Hepatocyte (in vitro differentiated cells): Measurements from ENCODE around the gene CCDC9. TPM values are rescaled to one million over a fixed set of nuclear protein-coding genes. Genes with fewer than 3 reads are reported as not detected.

ENCODE experiments used
- DNase-seq: peaks from one replicate; pipeline ENCODE4 v3.0.0-alpha.2; 2016; ENCODE audit warnings: low spot score
- H2AFZ ChIP-seq: fragments of 200-600 bp; sonication (generic); 2 replicates; pipeline ENCODE4 v1.6.0; 2016; ENCODE audit warnings: antibody characterized with exemption, mild to moderate bottlenecking
- H3K27ac ChIP-seq: fragments of 200-600 bp; sonication (generic); 2 replicates; pipeline ENCODE4 v1.5.1; 2016; ENCODE audit warnings: mild to moderate bottlenecking
- H3K27me3 ChIP-seq: fragments of 200-600 bp; sonication (generic); 2 replicates; pipeline ENCODE4 v1.6.1; 2016
- H3K36me3 ChIP-seq: fragments of 200-600 bp; sonication (generic); replicated peaks from 2 replicates; pipeline ENCODE4 v1.5.1; 2016; ENCODE audit warnings: low read depth; ENCODE audit not compliant: insufficient read depth
- H3K4me1 ChIP-seq: fragments of 200-600 bp; sonication (generic); 2 replicates; pipeline ENCODE4 v1.5.1; 2016; ENCODE audit warnings: mild to moderate bottlenecking, moderate library complexity; ENCODE audit not compliant: insufficient read depth
- H3K4me2 ChIP-seq: fragments of 200-600 bp; sonication (generic); 2 replicates; pipeline ENCODE4 v1.6.0; 2016
- H3K4me3 ChIP-seq: fragments of 200-600 bp; sonication (generic); 2 replicates; pipeline ENCODE4 v1.5.1; 2016; ENCODE audit warnings: mild to moderate bottlenecking
- H3K79me2 ChIP-seq: fragments of 200-600 bp; sonication (generic); 2 replicates; pipeline ENCODE4 v1.6.0; 2017; ENCODE audit warnings: mild to moderate bottlenecking
- H3K9me2 ChIP-seq: fragments of 200-600 bp; sonication (generic); replicated peaks from 2 replicates; pipeline ENCODE4 v1.6.0; 2017; ENCODE audit warnings: mild to moderate bottlenecking; ENCODE audit not compliant: insufficient read depth
- H3K9me3 ChIP-seq: fragments of 200-600 bp; sonication (generic); 2 replicates; pipeline ENCODE4 v1.5.1; 2016; ENCODE audit warnings: low read depth, mild to moderate bottlenecking
- H4K20me1 ChIP-seq: fragments of 200-600 bp; sonication (generic); 2 replicates; pipeline ENCODE4 v1.6.0; 2016; ENCODE audit warnings: mild to moderate bottlenecking; ENCODE audit not compliant: insufficient read depth, poor library complexity, severe bottlenecking
- CTCF ChIP-seq: fragments of 200-600 bp; sonication (generic); IDR thresholded peaks from 2 replicates; pipeline ENCODE4 v1.5.1; 2016; ENCODE audit warnings: antibody characterized with exemption, mild to moderate bottlenecking; ENCODE audit not compliant: poor library complexity
- EZH2 ChIP-seq: fragments of 200-600 bp; sonication (generic); IDR thresholded peaks from 2 replicates; pipeline ENCODE4 v1.6.1; 2016; ENCODE audit warnings: antibody characterized with exemption, mild to moderate bottlenecking, borderline replicate concordance
- EZH2phosphoT487 ChIP-seq: fragments of 200-600 bp; sonication (generic); IDR thresholded peaks from one replicate; pipeline ENCODE4 v1.6.1; 2018; ENCODE audit warnings: antibody characterized with exemption, mild to moderate bottlenecking, low read depth, moderate library complexity; ENCODE audit not compliant: unreplicated experiment, severe bottlenecking
- WGBS: methylation state at CpG from one replicate; pipeline ENCODE4 v1.1.6; 2016; ENCODE audit warnings: low lambda C conversion rate; ENCODE audit errors: missing lambda C conversion rate; 5-methylcytosine and 5-hydroxymethylcytosine counted together
- polyA plus RNA-seq: library from polyadenylated mRNA; unstranded; fragments of >200 nt; fragmentation: Nextera tagmentation; extraction: Ambion mirVana; gene quantifications from 2 replicates; pipeline ENCODE4 v1.2.1, GENCODE V29; 2016
- total RNA-seq: library from RNA; depleted of rRNA; stranded (reverse); fragments of >200 nt; gene quantifications from 2 replicates; pipeline ENCODE4 v1.2.3, GENCODE V29; 2014

CCDC9 gene
- total RNA-seq (5.2 and 7.9 TPM in 2 replicates), polyA plus RNA-seq (13.0 and 19.6 TPM in 2 replicates)

GRCh38 chr19:47255879-47256692 is at the start of gene CCDC9:
TSS of gene CCDC9 (plus strand) at chr19:47256525. CDS start at chr19:47258401, 1,876 bp downstream.
- Histone ChIP-seq H3K9me3 (no peaks in the 10 kb centered on the region), H3K36me3 (no peaks in the 10 kb centered on the region), H3K4me1 (peaks cover 19% of the 10 kb centered on the region), H3K27ac (peak within 1 kb of the TSS; percentile 96), H3K4me2 (peak within 1 kb of the TSS; percentile 86), H3K9me2 (no peaks in the 10 kb centered on the region), H3K27me3 (no peaks in the 10 kb centered on the region), H2AFZ (peak within 1 kb of the TSS; percentile 76), H4K20me1 (no peaks in the 10 kb centered on the region), H3K4me3 (peak within 1 kb of the TSS; percentile 54), H3K79me2 (peaks cover 21% of the 10 kb centered on the region)
- DNase-seq: peak; percentile 98
- WGBS: 28% methylated on average over 52 of the region's 60 CpGs
- no peak for TF ChIP-seq CTCF
- TF ChIP-seq EZH2phosphoT487: no peak
- no peak for TF ChIP-seq EZH2

GRCh38 chr19:47209319-47210179 is 46.8 kb upstream of the CCDC9 start:
- Histone ChIP-seq H2AFZ (no peak overlapping the region), H4K20me1 (no peaks in the 10 kb centered on the region), H3K27me3 (no peaks in the 10 kb centered on the region), H3K4me1 (peaks cover 3% of the 10 kb centered on the region), H3K4me2 (no peak overlapping the region), H3K9me3 (no peaks in the 10 kb centered on the region), H3K27ac (peak overlapping the region; percentile 55), H3K36me3 (no peaks in the 10 kb centered on the region), H3K79me2 (no peaks in the 10 kb centered on the region), H3K9me2 (no peaks in the 10 kb centered on the region), H3K4me3 (no peak overlapping the region)
- DNase-seq: no peak
- no peak for TF ChIP-seq EZH2
- TF ChIP-seq EZH2phosphoT487: no peak
- TF ChIP-seq CTCF: no peak
- WGBS: 82% methylated on average over 13 of the region's 13 CpGs

- Histone ChIP-seq H3K79me2 (no peaks in the 10 kb centered on the region), H3K27me3 (no peaks in the 10 kb centered on the region), H3K9me2 (no peaks in the 10 kb centered on the region), H3K9me3 (no peaks in the 10 kb centered on the region), H3K4me2 (no peak overlapping the region), H3K4me1 (peaks cover 3% of the 10 kb centered on the region), H3K36me3 (no peaks in the 10 kb centered on the region), H4K20me1 (no peaks in the 10 kb centered on the region), H2AFZ (no peak overlapping the region), H3K4me3 (no peak overlapping the region), H3K27ac (peak overlapping the region; percentile 55)
- TF ChIP-seq EZH2phosphoT487 (no peak), CTCF (no peak), EZH2 (no peak)
- no peak for DNase-seq
Measured at GRCh38 chr19:47210180-47210490, 46.2 kb upstream of the CCDC9 start.
